ENCODE measurements around the gene MRFAP1L1.

MRFAP1L1 gene

GRCh38 chr4:6660430-6660829, 49.2 kb downstream of the MRFAP1L1 start:
- DNase-seq (ENCODE audit: low read depth) = no peak

- DNase-seq (ENCODE audit: low read depth) = no peak
These were observed 49.8 kb downstream of the MRFAP1L1 start for GRCh38 chr4:6659897-6660296.

GRCh38 chr4:6658597-6659075, 51.0 kb downstream of the MRFAP1L1 start:
- peak; percentile 35 for DNase-seq (ENCODE audit: low read depth)

GRCh38 chr4:6658209-6658595, 51.5 kb downstream of the MRFAP1L1 start:
- DNase-seq (ENCODE audit: low read depth) = no peak
